ENCODE results near the gene IL32. TPM values are rescaled to one million over a fixed set of nuclear protein-coding genes. Genes with fewer than 3 reads are reported as not detected.
"Not testable (repeated sequence)": the region's sequence is repeated elsewhere in the genome, so short reads cannot be mapped to it uniquely, and the experiment has no call there.

IL32 gene
- polyA plus RNA-seq, 1 donor from 2014 or later = not detected

GRCh38 chr16:3052571-3053329 lies 12.7 kb upstream of the IL32 start:
- peaks cover 19% of the 10 kb centered on the region for H3K27me3 ChIP-seq (ENCODE audit: insufficient read depth, low read depth, low read length)
- H3K4me2 ChIP-seq (ENCODE audit: low read length) = not testable (repeated sequence)

GRCh38 chr16:3053330-3053710 lies 12.1 kb upstream of the IL32 start:
- H3K9me2 ChIP-seq (ENCODE audit: insufficient read depth, low read length); H3K9ac ChIP-seq (ENCODE audit: low read length); H3K4me3 ChIP-seq (ENCODE audit: low read length); H3F3A ChIP-seq (ENCODE audit: insufficient read depth, low read length, poor library complexity, severe bottlenecking); H3K27ac ChIP-seq (ENCODE audit: low read length); H3K9me3 ChIP-seq (ENCODE audit: low read length); H2AFZ ChIP-seq (ENCODE audit: low read depth, low read length); H4K20me1 ChIP-seq (ENCODE audit: insufficient read depth); H3K36me3 ChIP-seq (ENCODE audit: insufficient read depth, low read length); H3K79me2 ChIP-seq (replicated peaks; ENCODE audit: insufficient read depth, low read length); H3K4me2 ChIP-seq (ENCODE audit: low read length): not testable (repeated sequence)
- peaks cover 13% of the 10 kb centered on the region for H3K27me3 ChIP-seq (ENCODE audit: insufficient read depth, low read depth, low read length)

More at GRCh38 chr16:3052571-3053329, 12.7 kb upstream of the IL32 start:
- not testable (repeated sequence) for H3K79me2 ChIP-seq (replicated peaks; ENCODE audit: insufficient read depth, low read length); H3K27ac ChIP-seq (ENCODE audit: low read length); H3K4me3 ChIP-seq (ENCODE audit: low read length); H3F3A ChIP-seq (ENCODE audit: insufficient read depth, low read length, poor library complexity, severe bottlenecking); H2AFZ ChIP-seq (ENCODE audit: low read depth, low read length); H3K9me3 ChIP-seq (ENCODE audit: low read length); H3K9ac ChIP-seq (ENCODE audit: low read length); H4K20me1 ChIP-seq (ENCODE audit: insufficient read depth); H3K36me3 ChIP-seq (ENCODE audit: insufficient read depth, low read length); H3K9me2 ChIP-seq (ENCODE audit: insufficient read depth, low read length)

GRCh38 chr16:3054965-3055733 lies 10.3 kb upstream of the IL32 start:
- H3K27me3 ChIP-seq (ENCODE audit: insufficient read depth, low read depth, low read length) = no peaks in the 10 kb centered on the region
- no peak overlapping the region for H3K4me3 ChIP-seq (ENCODE audit: low read length)
- H4K20me1 ChIP-seq (ENCODE audit: insufficient read depth) = no peaks in the 10 kb centered on the region
- no peak overlapping the region for H3K4me2 ChIP-seq (ENCODE audit: low read length)
- H2AFZ ChIP-seq (ENCODE audit: low read depth, low read length) = no peak overlapping the region
- H3K27ac ChIP-seq (ENCODE audit: low read length) = no peak overlapping the region
- no peak for TF ChIP-seq CTCF (IDR thresholded peaks at IDR 0.05; ENCODE audit: poor library complexity, severe bottlenecking)
- no peak for TF ChIP-seq RAD21 (conservative IDR thresholded peaks at IDR 0.05)
- no peak for TF ChIP-seq MXI1 (conservative IDR thresholded peaks at IDR 0.05; ENCODE audit: poor library complexity, severe bottlenecking)
- TF ChIP-seq SMC3 (conservative IDR thresholded peaks at IDR 0.05; ENCODE audit: poor library complexity) = no peak
- TF ChIP-seq TAF1 (IDR thresholded peaks at IDR 0.05; ENCODE audit: low read depth) = no peak
- no peak for TF ChIP-seq EP300 (conservative IDR thresholded peaks at IDR 0.05; ENCODE audit: poor library complexity, severe bottlenecking)
- TF ChIP-seq REST (IDR thresholded peaks at IDR 0.05; ENCODE audit: borderline replicate concordance) = no peak
- no peak for TF ChIP-seq EZH2 (IDR thresholded peaks at IDR 0.05; ENCODE audit: borderline replicate concordance, insufficient read depth, low read length, poor library complexity, severe bottlenecking)
- no peak for TF ChIP-seq POLR2AphosphoS5 (IDR thresholded peaks at IDR 0.05)
- H3K9ac ChIP-seq (ENCODE audit: low read length) = no peak overlapping the region
- no peaks in the 10 kb centered on the region for H3K36me3 ChIP-seq (ENCODE audit: insufficient read depth, low read length)
- H3F3A ChIP-seq (ENCODE audit: insufficient read depth, low read length, poor library complexity, severe bottlenecking) = no peaks in the 10 kb centered on the region
- no peaks in the 10 kb centered on the region for H3K79me2 ChIP-seq (replicated peaks; ENCODE audit: insufficient read depth, low read length)
- H3K9me3 ChIP-seq (ENCODE audit: low read length) = no peaks in the 10 kb centered on the region
- H3K9me2 ChIP-seq (ENCODE audit: insufficient read depth, low read length) = no peaks in the 10 kb centered on the region

GRCh38 chr16:3055734-3056115 lies 9.7 kb upstream of the IL32 start:
- H3F3A ChIP-seq (ENCODE audit: insufficient read depth, low read length, poor library complexity, severe bottlenecking); H3K36me3 ChIP-seq (ENCODE audit: insufficient read depth, low read length); H3K27me3 ChIP-seq (ENCODE audit: insufficient read depth, low read depth, low read length); H3K4me3 ChIP-seq (ENCODE audit: low read length); H2AFZ ChIP-seq (ENCODE audit: low read depth, low read length); H3K9me2 ChIP-seq (ENCODE audit: insufficient read depth, low read length); H3K9me3 ChIP-seq (ENCODE audit: low read length); H3K27ac ChIP-seq (ENCODE audit: low read length); H3K79me2 ChIP-seq (replicated peaks; ENCODE audit: insufficient read depth, low read length); H3K9ac ChIP-seq (ENCODE audit: low read length); H3K4me2 ChIP-seq (ENCODE audit: low read length); H4K20me1 ChIP-seq (ENCODE audit: insufficient read depth): not testable (repeated sequence)
